ENCODE results near the gene PICK1.

The PICK1 gene

DNA sequence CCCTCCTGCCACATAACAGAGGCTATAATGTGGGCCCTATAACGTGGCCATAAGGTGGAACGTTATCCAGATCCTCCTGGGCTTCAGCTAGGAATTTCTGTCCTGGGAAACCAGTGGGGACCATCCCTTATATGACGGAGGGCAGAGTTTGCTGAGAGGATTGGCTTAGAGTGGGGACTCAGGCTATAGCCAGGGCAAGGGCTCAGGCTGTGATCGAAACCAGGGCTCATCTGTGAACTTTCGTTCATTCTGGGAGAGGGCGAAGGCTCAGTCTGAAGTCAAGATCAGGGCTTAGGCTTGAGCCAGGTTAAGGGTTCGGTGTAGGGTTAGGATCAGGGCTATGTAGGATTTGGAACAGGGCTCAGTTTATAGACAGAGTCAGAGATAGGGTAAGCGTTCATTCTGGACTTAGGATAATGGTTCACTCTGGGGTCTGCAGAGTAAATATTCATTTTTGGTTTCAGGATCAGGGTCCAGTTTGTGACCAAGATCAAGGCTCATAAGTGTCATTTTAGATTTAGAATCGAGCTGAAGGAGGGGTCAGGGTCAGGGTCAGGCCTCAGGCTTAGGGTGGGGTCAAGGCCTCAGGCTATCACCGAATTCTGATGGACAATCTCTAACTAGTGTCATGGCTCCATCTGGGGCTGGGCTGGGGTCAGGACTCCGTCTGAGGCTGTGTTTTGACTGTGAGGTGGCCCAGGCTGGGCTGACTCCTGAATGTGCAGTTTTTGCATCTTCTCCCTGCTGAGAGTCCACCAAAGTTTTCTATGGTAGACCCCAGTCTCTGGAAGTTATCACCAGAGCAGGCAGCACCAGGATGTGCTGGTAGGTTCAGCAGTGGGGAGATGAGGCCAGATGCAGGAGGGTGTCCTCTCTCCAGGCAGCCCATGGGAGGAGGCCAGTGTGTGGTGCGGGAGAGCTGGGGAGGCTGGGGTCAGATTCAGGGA lies 39.0 kb upstream of the PICK1 start:
- H3K4me3 ChIP-seq (ENCODE audit: low read depth, low read length): no peak overlapping the region
- no peak for DNase-seq (ENCODE audit: low read depth)
- no peak for TF ChIP-seq CTCF (IDR thresholded peaks at IDR 0.05; ENCODE audit: low read depth, low read length, missing control alignments)

GRCh38 chr22:38018938-38019827 lies 38.0 kb upstream of the PICK1 start:
- TF ChIP-seq CTCF (IDR thresholded peaks at IDR 0.05; ENCODE audit: low read depth, low read length, missing control alignments): no peak
- DNase-seq (ENCODE audit: low read depth): no peak
- H3K4me3 ChIP-seq (ENCODE audit: low read depth, low read length): no peak overlapping the region

GRCh38 chr22:38021206-38021605 lies 36.0 kb upstream of the PICK1 start:
- TF ChIP-seq CTCF (IDR thresholded peaks at IDR 0.05; ENCODE audit: low read depth, low read length, missing control alignments): no peak

DNA sequence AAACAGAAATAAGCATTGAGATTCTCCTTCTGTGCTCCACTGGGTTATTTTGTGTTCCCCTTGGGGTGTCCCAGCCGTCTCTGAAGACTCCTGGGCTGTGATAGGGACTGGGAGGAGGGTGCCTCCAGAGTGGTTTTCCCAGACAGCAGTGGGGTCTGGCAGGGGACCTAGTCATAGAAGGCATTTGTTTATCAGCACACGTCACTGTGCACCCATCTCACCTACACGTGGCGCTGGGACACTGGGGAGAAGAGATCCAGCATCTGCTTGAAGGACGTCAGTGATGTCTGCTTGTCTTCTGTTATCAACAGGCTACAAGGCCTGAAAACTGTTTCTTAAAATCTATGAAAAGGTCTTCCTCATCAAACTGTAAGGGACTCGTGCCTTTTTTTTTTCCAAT lies 34.2 kb upstream of the PICK1 start:
- no peak overlapping the region for H3K4me3 ChIP-seq (ENCODE audit: low read depth, low read length)
- no peak for DNase-seq (ENCODE audit: low read depth)
- TF ChIP-seq CTCF (IDR thresholded peaks at IDR 0.05; ENCODE audit: low read depth, low read length, missing control alignments): no peak

More at GRCh38 chr22:38021206-38021605, 36.0 kb upstream of the PICK1 start:
- no peak overlapping the region for H3K4me3 ChIP-seq (ENCODE audit: low read depth, low read length)
- no peak for DNase-seq (ENCODE audit: low read depth)

DNA sequence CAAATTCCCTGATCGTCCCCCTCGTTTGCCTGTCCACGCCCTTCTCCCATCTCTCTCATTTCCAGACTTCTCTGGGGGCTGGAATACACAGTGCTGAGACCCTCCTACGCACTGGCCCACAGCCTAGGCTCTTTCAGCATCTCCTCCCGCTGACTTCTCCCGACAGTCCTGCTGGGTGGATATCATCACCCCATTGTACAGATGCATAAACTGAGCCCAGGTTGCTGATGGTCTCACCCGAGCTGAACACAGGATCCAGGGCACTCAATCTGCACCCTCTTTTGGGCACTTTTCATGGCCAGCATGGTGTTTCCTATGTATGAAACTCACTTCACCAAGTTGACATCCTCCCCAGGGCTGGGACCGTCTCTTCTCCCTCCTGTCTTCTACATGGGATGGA lies 31.7 kb upstream of the PICK1 start:
- no peak for TF ChIP-seq CTCF (IDR thresholded peaks at IDR 0.05; ENCODE audit: low read depth, low read length, missing control alignments)
- H3K4me3 ChIP-seq (ENCODE audit: low read depth, low read length): no peak overlapping the region
- no peak for DNase-seq (ENCODE audit: low read depth)

GRCh38 chr22:38026130-38027111 lies 30.8 kb upstream of the PICK1 start:
- no peak overlapping the region for H3K4me3 ChIP-seq (ENCODE audit: low read depth, low read length)

More at GRCh38 chr22:38026130-38027111, 30.8 kb upstream of the PICK1 start:
- no peak for DNase-seq (ENCODE audit: low read depth)
- no peak for TF ChIP-seq CTCF (IDR thresholded peaks at IDR 0.05; ENCODE audit: low read depth, low read length, missing control alignments)

Measured in GM12864 (cell line).